ENCODE measurements around the gene PCNX3. TPM values are rescaled to one million over a fixed set of nuclear protein-coding genes. Genes with fewer than 3 reads are reported as not detected.
A peak's percentile ranks its signal among the peaks of the same experiment; 100 is the strongest.

The PCNX3 gene
- total and polyA plus RNA-seq, 2 donors (not counting 1 experiment from before 2014, with no cell fraction given), result 8.0 to 14.7 TPM

DNA sequence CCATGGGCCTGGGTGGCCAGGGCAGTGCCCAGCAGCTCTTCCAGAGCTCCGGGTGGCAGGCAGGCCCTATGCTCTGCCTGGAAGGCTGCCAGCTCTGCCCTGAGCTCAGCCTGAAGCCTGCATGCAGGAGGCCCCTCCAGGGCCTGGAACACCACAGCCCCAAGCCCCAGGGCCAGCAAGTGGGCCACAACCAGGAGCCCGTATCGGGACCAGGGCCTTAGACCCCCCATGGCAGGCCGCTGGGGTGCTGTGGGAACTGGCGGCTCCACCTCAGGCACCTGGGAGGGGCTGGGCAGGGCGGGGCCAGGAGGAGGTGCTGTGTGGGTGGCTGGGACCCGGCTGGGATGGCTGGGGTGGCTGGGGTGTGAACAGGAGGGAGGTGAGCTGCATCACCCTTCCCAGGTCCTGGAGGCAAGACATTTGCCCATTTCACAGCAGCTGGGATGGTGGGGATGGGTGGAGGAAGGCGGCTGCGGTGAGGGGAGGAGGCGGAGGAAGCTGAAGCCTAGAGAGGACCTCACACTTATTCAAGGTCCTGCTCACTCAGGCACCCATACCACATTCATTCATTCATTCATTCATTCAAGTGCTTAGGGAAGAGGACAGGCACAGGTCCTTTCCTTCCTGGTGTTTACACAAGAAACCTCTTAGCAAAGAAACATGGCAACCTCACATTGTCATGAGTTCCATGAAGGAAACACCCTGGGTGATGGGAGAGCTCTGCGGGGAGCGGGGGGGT lies 19.9 kb upstream of the PCNX3 start, which contains the start of gene KCNK7:
Gene KCNK7 (minus strand): TSS at position 258 of the 739 bp plus-strand sequence. CDS start 28 bp downstream, at position 230.
- no peak for TF ChIP-seq EZH2 (IDR thresholded peaks at IDR 0.05; ENCODE audit: low read length, missing control alignments)
- no peak for TF ChIP-seq CTCF (conservative IDR thresholded peaks at IDR 0.05 in 1 of 2, IDR thresholded peaks at IDR 0.05 in 1 of 2; ENCODE audit: low read depth in 1 of 2, low read length in 2 of 2)
- Histone ChIP-seq H3K4me1 (ENCODE audit: control insufficient read depth, extremely low read depth, insufficient read depth, low read length) (no peaks in the 10 kb centered on the region), H4K20me1 (ENCODE audit: control insufficient read depth, extremely low read depth, insufficient read depth, low read length) (no peaks in the 10 kb centered on the region), H3K4me3 (replicated peaks in 1 of 4; ENCODE audit: control extremely low read depth in 1 of 4, insufficient read depth in 1 of 4, low read depth in 3 of 4, low read length in 4 of 4) (no peak within 1 kb of the TSS), H3K27ac (ENCODE audit: insufficient read depth, low read length) (no peak within 1 kb of the TSS), H3K4me2 (ENCODE audit: extremely low read depth, insufficient read depth, low read length) (no peak within 1 kb of the TSS), H3K79me2 (ENCODE audit: control insufficient read depth, insufficient read depth, low read length) (no peaks in the 10 kb centered on the region), H3K27me3 (ENCODE audit: control insufficient read depth, insufficient read depth, low read length) (no peaks in the 10 kb centered on the region), H3K9ac (ENCODE audit: insufficient read depth, low read length) (no peak within 1 kb of the TSS), H3K36me3 (ENCODE audit: control insufficient read depth, insufficient read depth, low read length) (peaks cover 20% of the 10 kb centered on the region), H3K9me3 (ENCODE audit: control insufficient read depth, insufficient read depth, low read depth, low read length) (no peaks in the 10 kb centered on the region), H2AFZ (ENCODE audit: low read length) (no peak within 1 kb of the TSS)
- peak in 1 of 2 donors; percentile 28 for DNase-seq (ENCODE audit: low read depth in 2 of 2)

- no peaks in the 10 kb centered on the region for H3K4me1 ChIP-seq (ENCODE audit: control insufficient read depth, extremely low read depth, insufficient read depth, low read length)
- H3K9ac ChIP-seq (ENCODE audit: insufficient read depth, low read length), result no peak overlapping the region
- H3K4me3 ChIP-seq (replicated peaks in 1 of 4; ENCODE audit: control extremely low read depth in 1 of 4, insufficient read depth in 1 of 4, low read depth in 3 of 4, low read length in 4 of 4), result no peak overlapping the region
- no peak overlapping the region for H3K27ac ChIP-seq (ENCODE audit: insufficient read depth, low read length)
- no peak for DNase-seq (ENCODE audit: low read depth in 2 of 2)
- H3K36me3 ChIP-seq (ENCODE audit: control insufficient read depth, insufficient read depth, low read length), result peaks cover 20% of the 10 kb centered on the region
- no peaks in the 10 kb centered on the region for H3K79me2 ChIP-seq (ENCODE audit: control insufficient read depth, insufficient read depth, low read length)
- TF ChIP-seq EZH2 (IDR thresholded peaks at IDR 0.05; ENCODE audit: low read length, missing control alignments) (no peak), CTCF (conservative IDR thresholded peaks at IDR 0.05 in 1 of 2, IDR thresholded peaks at IDR 0.05 in 1 of 2; ENCODE audit: low read depth in 1 of 2, low read length in 2 of 2) (no peak)
- H3K27me3 ChIP-seq (ENCODE audit: control insufficient read depth, insufficient read depth, low read length), result no peaks in the 10 kb centered on the region
- H4K20me1 ChIP-seq (ENCODE audit: control insufficient read depth, extremely low read depth, insufficient read depth, low read length), result no peaks in the 10 kb centered on the region
- no peak overlapping the region for H3K4me2 ChIP-seq (ENCODE audit: extremely low read depth, insufficient read depth, low read length)
- no peaks in the 10 kb centered on the region for H3K9me3 ChIP-seq (ENCODE audit: control insufficient read depth, insufficient read depth, low read depth, low read length)
- no peak overlapping the region for H2AFZ ChIP-seq (ENCODE audit: low read length)
Measured at GRCh38 chr11:65596520-65596919, 19.1 kb upstream of the PCNX3 start.

- H2AFZ ChIP-seq (ENCODE audit: low read length), result no peak overlapping the region
- H4K20me1 ChIP-seq (ENCODE audit: control insufficient read depth, extremely low read depth, insufficient read depth, low read length), result no peaks in the 10 kb centered on the region
- TF ChIP-seq CTCF (conservative IDR thresholded peaks at IDR 0.05 in 1 of 2, IDR thresholded peaks at IDR 0.05 in 1 of 2; ENCODE audit: low read depth in 1 of 2, low read length in 2 of 2) (no peak), EZH2 (IDR thresholded peaks at IDR 0.05; ENCODE audit: low read length, missing control alignments) (no peak)
- DNase-seq (ENCODE audit: low read depth in 2 of 2), result no peak
- H3K4me2 ChIP-seq (ENCODE audit: extremely low read depth, insufficient read depth, low read length), result no peak overlapping the region
- no peak overlapping the region for H3K4me3 ChIP-seq (replicated peaks in 1 of 4; ENCODE audit: control extremely low read depth in 1 of 4, insufficient read depth in 1 of 4, low read depth in 3 of 4, low read length in 4 of 4)
- H3K36me3 ChIP-seq (ENCODE audit: control insufficient read depth, insufficient read depth, low read length), result peaks cover 15% of the 10 kb centered on the region
- H3K9ac ChIP-seq (ENCODE audit: insufficient read depth, low read length), result no peak overlapping the region
- H3K27me3 ChIP-seq (ENCODE audit: control insufficient read depth, insufficient read depth, low read length), result no peaks in the 10 kb centered on the region
- H3K9me3 ChIP-seq (ENCODE audit: control insufficient read depth, insufficient read depth, low read depth, low read length), result no peaks in the 10 kb centered on the region
- no peaks in the 10 kb centered on the region for H3K4me1 ChIP-seq (ENCODE audit: control insufficient read depth, extremely low read depth, insufficient read depth, low read length)
- no peaks in the 10 kb centered on the region for H3K79me2 ChIP-seq (ENCODE audit: control insufficient read depth, insufficient read depth, low read length)
- no peak overlapping the region for H3K27ac ChIP-seq (ENCODE audit: insufficient read depth, low read length)
Measured at GRCh38 chr11:65598258-65598699, 17.3 kb upstream of the PCNX3 start.
